COLO668 (cell line): ENCODE data around the gene NTM.

Source experiments
- DNase-seq: peaks from one replicate; lab custom pipeline; 2025; ENCODE audit not compliant: unreplicated experiment; lab: John Stamatoyannopoulos, UW

NTM gene

GRCh38 chr11:131850507-131850906 is 480.1 kb downstream of the NTM start:
- no peak for DNase-seq

DNA sequence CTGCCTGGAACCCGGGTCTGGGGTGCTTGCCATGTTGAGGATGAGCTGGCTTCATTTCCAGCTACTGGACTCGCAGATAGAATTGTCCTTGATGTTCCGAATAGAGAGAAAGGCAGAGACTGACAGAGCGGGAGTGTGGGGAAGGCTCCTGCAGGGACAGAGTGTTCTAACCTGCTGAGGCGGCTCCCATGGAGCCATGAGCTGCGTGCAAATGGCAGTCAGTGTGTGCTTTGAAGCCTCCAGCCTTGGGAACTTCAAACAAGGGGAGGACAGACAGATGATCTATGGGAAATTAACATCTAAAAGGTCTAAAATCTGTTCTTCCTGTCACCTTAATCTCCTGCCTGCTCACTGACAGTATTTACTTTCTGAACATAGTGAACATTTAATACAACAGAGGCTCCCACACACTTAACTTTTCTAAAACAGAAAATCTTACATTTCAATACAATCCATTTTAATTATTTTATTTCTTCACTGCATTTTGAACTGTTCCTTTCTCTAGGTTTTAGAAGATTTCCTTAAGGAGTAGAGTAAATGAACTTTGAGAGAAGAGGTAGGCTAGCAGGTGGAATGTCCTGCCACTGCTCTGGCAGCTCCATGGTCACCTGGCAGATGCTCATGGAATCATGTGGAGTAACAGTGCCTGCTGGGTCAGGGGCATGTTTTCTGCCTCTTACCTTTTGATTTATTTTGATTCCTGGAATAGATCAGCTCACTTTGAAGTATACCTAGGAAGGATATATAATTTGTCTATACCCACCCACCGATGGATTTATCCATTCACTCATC is 481.7 kb downstream of the NTM start:
- no peak for DNase-seq

GRCh38 chr11:131852757-131853156 is 482.3 kb downstream of the NTM start:
- no peak for DNase-seq

- no peak for DNase-seq
These were observed 484.0 kb downstream of the NTM start for GRCh38 chr11:131854391-131854790.

GRCh38 chr11:131855320-131855719 is 484.9 kb downstream of the NTM start:
- DNase-seq = no peak

DNA sequence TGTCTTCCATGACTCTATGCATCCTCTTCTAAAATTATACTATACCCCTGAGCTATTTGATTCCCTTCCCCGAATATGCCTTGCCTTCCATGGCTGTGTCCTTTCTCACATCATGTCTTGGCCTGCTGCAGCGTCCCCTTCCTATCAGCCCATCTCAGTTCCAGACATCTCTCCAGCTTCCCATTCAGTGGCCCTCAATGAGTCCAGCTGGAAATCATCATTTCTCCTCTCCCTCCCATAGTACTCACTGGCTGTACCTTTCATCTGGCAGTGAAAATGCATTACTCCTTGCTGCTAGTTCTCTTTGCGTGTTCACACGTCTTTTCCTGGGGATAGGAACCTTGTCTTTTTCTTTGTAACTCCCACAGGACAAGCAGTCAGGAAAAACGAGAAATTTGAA is 486.8 kb downstream of the NTM start:
- no peak for DNase-seq

DNA sequence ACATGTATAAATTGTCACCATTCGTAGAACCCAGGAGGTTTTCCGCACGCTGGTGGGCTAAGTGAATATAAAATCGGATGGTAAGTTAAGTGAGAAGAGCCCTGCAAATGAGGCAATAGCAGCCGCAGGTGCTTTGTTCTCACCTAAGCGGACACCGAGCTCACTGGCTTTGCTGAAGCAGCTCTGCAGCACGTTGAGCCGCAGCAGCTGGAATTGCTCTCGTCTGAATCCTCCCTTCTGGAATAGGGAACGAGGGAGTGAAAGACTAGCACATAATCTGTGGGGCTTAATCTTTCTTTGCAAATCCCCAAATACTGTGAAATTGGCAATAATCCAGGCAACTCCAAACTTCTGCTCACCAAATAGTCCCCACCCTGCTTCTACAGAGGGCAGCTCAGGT is 488.1 kb downstream of the NTM start:
- no peak for DNase-seq

DNA sequence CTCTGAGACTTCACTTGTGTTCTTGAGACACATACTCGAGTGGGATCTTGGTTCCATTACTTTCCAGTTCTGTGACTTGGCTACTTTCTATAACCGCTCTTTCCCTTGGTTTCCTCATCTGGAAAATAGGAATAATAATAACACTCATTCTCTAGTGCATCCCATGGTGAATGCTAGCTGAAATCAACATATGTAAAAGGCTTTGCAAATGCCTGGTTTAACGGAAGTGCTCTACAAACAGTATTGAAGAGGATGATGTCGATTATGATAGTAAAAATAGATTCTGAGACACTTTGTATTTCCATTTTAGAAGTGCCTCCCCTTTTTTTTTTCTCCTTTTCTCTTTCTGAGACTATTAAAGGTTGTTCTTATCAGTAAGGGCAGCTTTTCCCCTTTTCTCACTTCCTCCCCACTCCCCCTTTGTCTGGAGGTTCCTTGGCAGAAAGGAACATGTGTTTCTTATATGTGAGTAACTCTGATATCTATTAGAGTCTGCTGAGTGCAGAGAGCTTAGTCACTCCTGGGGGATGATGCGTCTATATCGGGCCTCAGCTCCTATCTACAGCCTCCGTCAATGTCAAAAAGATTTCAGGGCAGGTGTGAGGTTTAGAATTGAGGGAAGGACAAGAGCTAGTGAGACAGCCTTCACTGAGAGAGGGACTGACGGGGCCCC is 489.3 kb downstream of the NTM start:
- DNase-seq = no peak

- DNase-seq = no peak
These were observed 493.8 kb downstream of the NTM start for GRCh38 chr11:131864228-131864627.

- no peak for DNase-seq
These were observed 495.4 kb downstream of the NTM start for GRCh38 chr11:131865860-131866259.

GRCh38 chr11:131866535-131867400 is 496.4 kb downstream of the NTM start:
- no peak for DNase-seq

DNA sequence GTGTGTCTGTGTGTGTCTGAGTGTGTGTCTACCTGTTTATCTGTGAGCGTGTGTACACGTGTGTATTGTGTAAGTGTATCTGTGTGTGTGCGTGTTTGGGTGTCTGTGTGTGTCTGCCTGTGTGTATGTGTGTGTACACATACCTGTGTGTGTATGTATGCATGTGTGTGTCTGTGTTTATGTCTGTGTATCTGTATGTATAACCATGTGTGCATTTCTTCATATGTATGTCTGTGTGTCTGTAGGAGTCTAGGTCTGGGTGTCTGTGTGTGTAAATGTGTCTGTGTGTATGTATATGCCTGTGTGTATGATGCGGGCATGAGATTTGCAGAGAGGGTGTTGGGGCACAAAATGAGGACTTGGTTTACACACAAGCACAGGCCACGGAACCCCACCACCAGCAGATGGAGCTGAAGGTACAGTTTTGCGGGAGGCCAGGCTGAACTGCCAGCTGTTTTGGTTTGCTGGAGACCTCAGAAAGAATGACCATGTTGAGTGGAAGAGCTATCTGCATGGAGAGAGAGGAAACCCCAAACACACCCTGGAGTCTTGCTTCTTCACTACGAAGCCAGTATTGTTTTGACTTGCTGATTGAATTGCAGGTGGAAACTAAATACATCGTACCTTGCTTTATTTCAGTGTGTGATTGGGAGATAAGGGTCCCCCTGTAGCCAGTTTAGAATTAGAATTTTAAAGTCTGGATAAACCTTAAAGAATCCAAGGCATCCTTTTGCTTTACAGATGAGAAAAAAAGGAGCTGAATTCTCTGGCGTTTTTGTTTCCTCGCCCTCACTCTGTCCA is 497.2 kb downstream of the NTM start:
- DNase-seq = peak; percentile 75

- DNase-seq = no peak
These were observed 498.5 kb downstream of the NTM start for GRCh38 chr11:131868629-131869507.

GRCh38 chr11:131870305-131870704 is 499.9 kb downstream of the NTM start:
- no peak for DNase-seq

DNA sequence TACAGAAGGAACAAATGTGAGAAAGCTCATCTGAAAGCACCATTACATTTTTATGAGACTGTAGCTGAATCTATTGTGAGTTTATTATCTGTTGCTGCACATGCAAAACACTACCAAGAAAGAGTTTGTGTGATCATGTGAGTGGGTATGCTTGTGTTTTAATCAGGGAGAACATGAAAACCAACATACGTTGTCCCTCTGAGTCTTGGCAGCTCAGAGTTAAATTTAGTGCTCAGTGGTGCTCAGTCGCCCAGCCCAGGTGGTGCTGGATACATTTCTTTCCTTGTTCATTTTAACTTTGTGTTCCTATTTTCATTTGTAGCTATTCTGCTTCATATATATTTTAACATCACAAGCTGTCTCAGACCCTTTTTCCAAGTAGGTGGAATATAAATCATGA is 500.6 kb downstream of the NTM start:
- no peak for DNase-seq

- no peak for DNase-seq
These were observed 503.7 kb downstream of the NTM start for GRCh38 chr11:131874070-131874469.

- no peak for DNase-seq
These were observed 505.2 kb downstream of the NTM start for GRCh38 chr11:131875611-131876010.

- no peak for DNase-seq
These were observed 507.0 kb downstream of the NTM start for GRCh38 chr11:131877246-131877942.

- DNase-seq = no peak
These were observed 509.9 kb downstream of the NTM start for GRCh38 chr11:131880316-131880715.
